ENCODE results near the gene SRD5A1. TPM values are rescaled to one million over a fixed set of nuclear protein-coding genes. Genes with fewer than 3 reads are reported as not detected.

The SRD5A1 gene
- total and polyA plus RNA-seq, 2 experiments from 2014 or later, result 18.2 to 87.3 TPM

GRCh38 chr5:6707852-6708251, 74.6 kb downstream of the SRD5A1 start:
- no peaks in the 10 kb centered on the region; the same call in 1 of the 3 replicates for H3K9me3 Mint-ChIP-seq
- Histone ChIP-seq H3K27me3 (ENCODE audit: insufficient read depth) (peaks cover 6% of the 10 kb centered on the region; the same call in 1 of the 2 replicates), H3K79me2 (replicated peaks; ENCODE audit: insufficient read depth) (no peaks in the 10 kb centered on the region), H4K20me1 (replicated peaks; ENCODE audit: insufficient read depth) (no peaks in the 10 kb centered on the region), H3K4me3 (no peak overlapping the region), H3K9me2 (ENCODE audit: insufficient read depth) (no peaks in the 10 kb centered on the region), H3K27ac (ENCODE audit: low read depth) (no peak overlapping the region), H3K4me2 (no peak overlapping the region), H3F3A (replicated peaks; ENCODE audit: low read depth) (0 out of 2 replicates have a peak, but pooled peaks cover 6% of the 10 kb centered on the region), H3K4me1 (ENCODE audit: insufficient read depth) (no peaks in the 10 kb centered on the region), H2AFZ (no peak overlapping the region), H3K36me3 (ENCODE audit: insufficient read depth) (no peaks in the 10 kb centered on the region)
- ATAC-seq (no peak), DNase-seq (ENCODE audit: low spot score) (no peak)
- no peak overlapping the region for H3K27ac Mint-ChIP-seq
- peaks cover 9% of the 10 kb centered on the region for H3K4me1 Mint-ChIP-seq
- peaks cover 12% of the 10 kb centered on the region for H3K27me3 Mint-ChIP-seq (ENCODE audit: insufficient read depth, low read depth, poor library complexity)
- no peak overlapping the region for H3K4me3 Mint-ChIP-seq
- TF ChIP-seq ZNF331 (CRISPR knock-in tag; IDR thresholded peaks at IDR 0.05; ENCODE audit: low read depth), result no peak
- H3K36me3 Mint-ChIP-seq (ENCODE audit: low read depth), result no peaks in the 10 kb centered on the region; the same call in 2 of the 3 replicates

- ATAC-seq, result no peak
- no peak overlapping the region for H3K27ac ChIP-seq (ENCODE audit: low read depth)
- no peaks in the 10 kb centered on the region; the same call in 2 of the 3 replicates for H3K36me3 Mint-ChIP-seq (ENCODE audit: low read depth)
Measured at GRCh38 chr5:6708814-6709213, 75.6 kb downstream of the SRD5A1 start.

More at GRCh38 chr5:6708814-6709213, 75.6 kb downstream of the SRD5A1 start:
- no peak for TF ChIP-seq POLR2AphosphoS5 (IDR thresholded peaks at IDR 0.05; ENCODE audit: low read depth)
- no peak for TF ChIP-seq ETS1 (IDR thresholded peaks at IDR 0.05)
- TF ChIP-seq CTCF (conservative IDR thresholded peaks at IDR 0.05; ENCODE audit: low read depth in 2 of 2), result no peak
- TF ChIP-seq NANOG (IDR thresholded peaks at IDR 0.05; ENCODE audit: borderline replicate concordance), result no peak
- TF ChIP-seq ZNF462 (CRISPR knock-in tag; IDR thresholded peaks at IDR 0.05), result no peak
- Histone ChIP-seq H3F3A (replicated peaks; ENCODE audit: low read depth) (0 out of 2 replicates have a peak, but pooled peaks cover 6% of the 10 kb centered on the region), H4K20me1 (replicated peaks; ENCODE audit: insufficient read depth) (no peaks in the 10 kb centered on the region), H3K27me3 (ENCODE audit: insufficient read depth) (peaks cover 6% of the 10 kb centered on the region; the same call in 1 of the 2 replicates), H3K36me3 (ENCODE audit: insufficient read depth) (no peaks in the 10 kb centered on the region), H3K4me2 (no peak overlapping the region), H3K4me3 (no peak overlapping the region), H3K9me2 (ENCODE audit: insufficient read depth) (no peaks in the 10 kb centered on the region), H3K79me2 (replicated peaks; ENCODE audit: insufficient read depth) (no peaks in the 10 kb centered on the region), H2AFZ (no peak overlapping the region), H3K4me1 (ENCODE audit: insufficient read depth) (no peaks in the 10 kb centered on the region)
- DNase-seq (ENCODE audit: low spot score), result no peak
- Mint-ChIP-seq H3K9me3 (no peaks in the 10 kb centered on the region; the same call in 1 of the 3 replicates), H3K27me3 (ENCODE audit: insufficient read depth, low read depth, poor library complexity) (peaks cover 12% of the 10 kb centered on the region), H3K4me3 (no peak overlapping the region), H3K27ac (no peak overlapping the region), H3K4me1 (peaks cover 9% of the 10 kb centered on the region)
